HG02884 (cell line): ENCODE data around the gene ANKRD13B.

ENCODE experiments used
- ATAC-seq: cut with Tn5 transposase; IDR thresholded peaks from one replicate; pipeline ENCODE4 v1.9.1; 2021; ENCODE audit warnings: mild to moderate bottlenecking, moderate library complexity; ENCODE audit not compliant: unreplicated experiment

ANKRD13B gene

DNA sequence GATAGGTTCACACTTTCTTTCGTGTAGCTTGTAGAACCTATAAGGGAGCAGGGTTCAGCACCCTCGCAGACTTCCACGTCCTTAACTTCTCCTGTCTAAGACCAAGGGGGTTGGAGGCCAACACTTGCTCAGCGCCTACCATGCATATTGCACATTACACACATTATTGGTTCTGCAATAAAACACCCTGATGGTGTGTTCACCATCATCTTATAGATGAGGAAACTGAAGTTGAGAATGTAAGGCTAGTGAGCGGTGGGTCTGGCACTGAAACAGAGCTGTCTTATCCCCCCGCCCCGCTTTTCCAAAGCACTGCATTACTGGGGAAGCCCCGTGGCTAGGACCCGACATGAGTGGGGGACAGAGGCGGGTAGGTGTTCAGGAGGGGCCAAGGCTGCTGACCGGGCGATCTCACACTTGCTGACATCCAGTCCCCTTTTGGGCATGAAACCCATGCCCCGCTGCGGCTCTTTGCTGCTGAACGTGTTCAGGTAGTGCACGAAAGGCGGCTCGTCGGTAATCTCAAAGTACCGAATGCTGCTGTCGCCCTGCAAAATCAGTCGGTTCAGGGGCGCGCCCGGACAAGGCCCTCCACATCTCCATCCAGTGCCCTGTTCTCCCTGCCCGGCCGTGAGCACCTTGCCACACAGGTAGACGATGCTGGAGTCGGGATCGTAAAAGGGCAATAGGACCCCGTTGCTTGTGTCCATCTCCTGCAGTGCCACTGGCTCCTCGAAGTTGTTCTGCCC is 23.5 kb downstream of the ANKRD13B start:
- no peak for ATAC-seq

DNA sequence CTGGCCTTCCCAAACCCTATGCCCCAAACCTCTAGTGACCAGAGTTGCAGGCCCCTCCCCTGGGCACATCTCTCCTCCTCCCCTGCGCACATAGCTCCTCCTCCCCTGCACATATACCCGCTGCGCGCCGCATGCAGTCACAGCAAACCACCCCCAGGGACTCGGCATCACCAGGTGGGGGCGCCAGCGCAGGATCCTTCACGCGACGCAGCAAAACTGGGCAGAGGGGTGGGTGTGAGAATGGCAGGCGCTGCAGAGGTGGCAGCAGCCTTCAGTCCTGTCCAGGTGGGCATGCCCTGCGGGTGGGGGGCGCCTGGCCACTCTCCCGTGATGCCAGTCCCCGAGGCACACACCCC is 24.2 kb downstream of the ANKRD13B start:
- ATAC-seq: no peak

DNA sequence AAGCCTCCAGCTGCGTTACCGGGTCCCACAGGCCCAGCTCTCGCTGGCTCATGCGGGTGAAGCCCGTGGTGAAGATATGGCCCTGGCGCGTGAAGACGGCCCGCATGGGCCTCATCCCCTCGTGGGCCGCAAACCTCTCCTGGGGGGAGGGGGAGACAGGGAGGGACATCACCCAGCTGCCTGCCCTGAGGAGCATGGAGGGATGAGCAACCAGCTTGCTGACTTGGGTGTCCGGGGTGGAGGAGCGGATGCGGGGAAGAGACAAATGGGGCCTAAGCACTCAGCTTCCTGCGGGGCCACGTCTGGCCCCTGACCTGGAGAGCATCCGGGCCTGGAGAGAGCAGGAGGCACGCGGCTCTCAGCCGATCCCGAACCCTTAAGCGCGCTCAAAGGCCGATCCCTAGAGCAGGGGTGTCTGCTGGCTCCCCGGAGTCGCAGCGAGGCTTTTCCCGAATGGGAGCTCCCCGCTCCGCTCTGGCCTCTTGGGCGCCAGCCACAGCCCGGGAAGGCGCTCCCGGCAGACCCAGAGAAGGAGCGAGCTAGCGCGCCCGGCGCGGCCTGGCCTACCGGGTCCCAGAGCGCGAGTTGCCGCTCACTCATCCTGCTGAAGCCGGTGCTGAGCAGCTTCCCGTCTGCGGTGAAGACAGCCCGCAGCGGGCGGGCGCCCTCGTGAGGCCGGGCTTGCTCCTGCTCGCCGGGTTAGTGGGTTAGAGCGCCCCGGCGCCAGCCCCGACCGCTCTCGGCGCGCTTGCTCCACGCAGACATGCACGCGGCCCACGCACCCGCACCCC is 24.7 kb downstream of the ANKRD13B start:
- no peak for ATAC-seq

DNA sequence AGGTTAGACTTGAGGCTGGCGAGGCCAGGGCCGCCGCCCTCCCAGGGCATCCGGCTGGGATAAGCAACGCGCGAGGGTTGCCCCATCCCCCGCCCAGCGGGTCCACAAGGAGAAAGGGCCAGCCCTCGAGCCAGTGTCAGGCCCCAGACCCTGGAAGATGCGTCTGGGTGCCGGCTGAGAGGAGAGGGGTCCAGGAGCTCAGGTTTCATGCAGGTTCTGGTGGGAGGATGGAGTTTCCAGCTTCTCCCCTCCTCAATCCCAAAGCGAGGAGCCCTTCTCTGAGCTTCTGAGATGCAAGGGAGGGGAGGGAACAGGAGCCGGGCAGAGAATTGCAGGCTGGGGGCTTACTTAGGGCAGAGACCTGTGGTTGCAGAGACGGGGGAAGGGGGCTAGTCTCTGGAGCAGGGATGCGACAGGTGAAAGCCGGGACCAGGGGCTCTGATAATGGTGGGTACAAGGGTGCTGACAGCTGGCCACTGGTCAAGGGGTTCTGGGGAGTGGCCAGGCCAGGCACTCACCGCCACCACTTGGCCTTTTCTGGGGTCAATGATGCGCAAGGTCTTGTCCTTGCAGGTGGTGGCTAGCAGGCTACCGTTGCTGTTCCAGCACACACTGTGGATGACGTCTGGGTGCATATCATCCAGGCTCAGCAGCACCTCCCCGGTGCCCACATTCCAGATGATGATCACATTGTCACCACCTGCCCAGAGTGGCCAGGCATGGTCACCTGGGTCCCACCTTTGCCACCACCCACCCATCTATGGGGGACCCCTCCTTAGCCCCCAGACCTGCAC is 25.5 kb downstream of the ANKRD13B start:
- ATAC-seq: no peak

DNA sequence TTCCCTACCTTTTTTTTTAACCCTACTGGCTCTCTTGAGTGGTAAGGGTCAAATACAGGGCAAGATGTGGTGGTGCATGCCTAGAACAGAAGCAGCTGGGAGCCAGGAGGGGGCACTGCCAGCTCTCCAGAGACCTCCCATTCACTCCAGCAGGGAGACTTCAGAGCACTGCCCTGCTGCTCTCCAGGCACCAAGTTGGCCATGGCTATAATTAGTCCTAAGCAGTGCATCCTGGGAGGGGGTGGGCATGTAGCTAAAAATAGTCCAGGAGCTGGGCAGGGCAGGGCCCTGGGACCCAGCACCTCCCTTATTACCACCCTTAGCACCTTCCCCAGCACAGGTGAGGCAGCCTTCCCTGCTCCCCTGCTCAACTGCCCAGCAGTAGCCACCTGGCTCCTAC is 26.3 kb downstream of the ANKRD13B start:
- no peak for ATAC-seq

DNA sequence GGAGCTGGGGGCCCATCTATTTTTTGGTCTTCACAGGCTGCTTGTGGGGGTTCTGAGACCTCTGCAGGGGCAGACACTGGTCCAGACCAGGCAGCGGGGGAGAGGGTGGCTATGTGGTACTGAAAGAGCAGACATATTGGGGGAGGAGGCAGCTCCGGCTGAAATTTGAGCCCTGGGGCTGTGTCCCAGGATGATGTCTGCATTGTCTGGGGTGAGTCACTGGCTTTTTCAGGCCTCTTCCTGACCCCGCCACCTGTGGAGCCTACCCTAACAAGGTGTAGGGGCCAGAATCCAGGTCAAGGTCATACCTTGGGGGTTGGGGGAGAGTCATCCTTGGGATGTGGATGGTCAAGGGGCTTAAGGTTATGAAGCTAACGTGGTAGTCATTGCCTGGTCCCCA is 27.3 kb downstream of the ANKRD13B start:
- no peak for ATAC-seq

DNA sequence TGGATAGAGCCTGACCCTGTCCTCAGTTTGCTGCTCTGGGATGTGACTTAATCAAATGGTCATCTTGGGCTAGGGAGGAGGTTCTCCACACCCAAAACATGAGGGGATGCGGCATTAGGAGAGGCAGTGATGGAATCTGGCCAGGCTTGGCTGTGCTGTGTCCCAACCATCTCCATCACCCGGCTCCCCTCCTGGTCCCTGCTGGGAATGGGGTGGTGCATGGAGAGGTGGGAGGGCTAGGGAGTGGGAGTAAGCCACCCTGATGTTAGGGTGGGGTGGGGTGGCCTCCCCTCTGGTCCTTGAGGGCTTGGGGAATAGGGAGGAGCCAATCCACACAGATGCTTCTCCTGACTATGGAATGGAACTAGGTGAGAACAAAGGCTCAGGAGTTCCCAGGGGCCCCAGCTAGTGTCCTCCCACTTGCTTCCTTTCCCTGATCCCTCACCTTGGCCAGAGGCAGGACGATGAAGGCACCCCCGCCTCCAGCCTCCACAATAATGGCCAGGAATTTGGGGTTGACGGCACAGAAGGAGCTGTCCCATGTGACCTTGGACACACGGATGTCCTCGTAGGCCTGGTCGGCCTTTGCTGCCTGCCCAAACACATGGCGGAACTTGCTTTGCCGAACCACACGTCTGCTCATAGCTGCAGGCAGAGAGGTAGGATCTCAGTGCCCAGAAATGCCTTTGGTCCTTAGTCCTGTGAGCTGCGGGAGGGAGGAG is 28.0 kb downstream of the ANKRD13B start:
- no peak for ATAC-seq

DNA sequence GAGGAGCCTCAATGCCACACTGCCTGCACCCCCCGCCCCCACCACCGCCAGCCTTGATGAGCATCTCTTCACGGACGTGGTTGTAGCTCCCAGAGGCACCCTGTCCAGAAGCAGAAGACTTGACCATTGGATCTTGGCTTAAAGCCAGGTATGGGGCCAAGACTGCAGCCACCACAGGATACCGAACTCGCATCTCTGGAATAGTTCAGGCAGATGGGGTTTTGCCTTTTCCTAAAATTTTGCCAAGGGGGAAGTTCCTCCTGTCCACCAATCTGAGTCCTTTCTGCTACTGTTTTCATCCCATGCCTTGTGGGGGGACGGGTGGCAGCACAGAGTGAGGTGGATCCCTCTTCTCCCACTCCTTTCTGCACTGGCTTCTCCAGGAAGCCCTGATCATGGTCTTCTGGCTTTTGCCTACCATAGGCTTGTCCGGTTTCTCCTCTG is 28.8 kb downstream of the ANKRD13B start:
- ATAC-seq: no peak

DNA sequence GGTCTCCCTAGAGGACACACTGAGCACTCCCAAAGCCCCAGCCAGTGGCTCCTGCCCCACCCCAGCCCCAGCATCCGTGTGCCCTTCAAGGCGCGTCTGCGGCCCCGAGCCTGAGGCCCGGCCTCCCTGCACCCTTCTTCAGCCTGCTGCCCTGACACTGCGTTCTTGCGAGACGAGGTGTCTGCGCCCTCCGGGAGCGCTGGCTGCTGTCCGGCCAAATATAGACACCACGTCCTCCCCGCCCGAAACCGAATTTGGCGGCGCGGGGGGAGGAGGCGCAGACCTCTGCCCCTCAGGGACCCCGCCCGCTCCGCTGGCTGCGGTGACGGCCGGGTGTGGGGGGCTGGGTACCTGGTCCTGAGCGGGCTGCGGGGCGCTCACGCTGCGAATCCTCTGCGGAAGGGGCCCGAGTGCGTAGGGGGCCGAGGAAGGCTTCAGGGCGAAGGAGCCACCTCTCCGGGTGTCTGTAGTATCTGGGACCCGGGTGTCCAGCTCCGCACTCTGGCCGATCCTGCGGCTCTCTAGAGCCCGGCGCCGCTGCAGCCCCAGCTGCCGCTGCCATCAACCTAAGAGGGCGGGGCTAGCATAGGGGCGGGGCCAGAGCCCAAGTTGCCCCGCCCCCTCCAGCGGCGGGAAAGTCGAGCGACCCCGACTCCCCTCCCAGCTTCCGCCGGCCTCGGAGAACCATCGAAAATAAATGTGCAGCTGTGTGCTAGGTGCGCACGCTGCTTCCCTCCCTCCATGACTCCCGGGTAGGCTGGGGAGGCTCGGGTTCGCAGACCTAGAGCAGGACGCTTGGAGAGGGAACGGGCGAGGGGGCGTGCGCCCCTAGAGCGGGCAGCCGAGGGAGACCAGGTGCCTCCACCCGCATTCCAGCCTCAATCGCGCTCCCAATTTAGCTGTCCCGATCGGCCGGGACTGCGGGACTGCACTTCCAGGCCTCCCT is 29.7 kb downstream of the ANKRD13B start, which contains the start of gene CORO6:
Gene CORO6, minus strand, starts transcription at position 576 of the 946 bp plus-strand sequence. CDS start 1,491 bp downstream, outside the sequence.
- ATAC-seq: no peak

DNA sequence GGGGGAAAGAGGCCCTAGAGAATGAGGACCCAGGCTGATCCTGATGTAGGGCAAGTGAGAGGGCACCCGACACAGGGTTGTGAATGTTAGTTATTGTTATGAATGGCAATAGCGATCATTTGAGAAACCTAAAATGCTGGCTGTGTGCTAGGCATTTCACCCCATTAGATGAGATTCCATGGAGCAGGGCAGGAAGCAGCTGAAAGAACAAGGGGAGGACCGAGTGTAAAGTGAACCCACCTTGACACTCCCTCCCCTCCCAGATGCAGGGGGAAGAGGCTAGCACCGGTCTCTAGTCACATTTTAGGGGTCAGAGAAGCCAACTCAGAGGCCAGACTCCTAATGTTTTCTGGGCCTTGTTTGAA is 30.3 kb downstream of the ANKRD13B start:
- no peak for ATAC-seq

DNA sequence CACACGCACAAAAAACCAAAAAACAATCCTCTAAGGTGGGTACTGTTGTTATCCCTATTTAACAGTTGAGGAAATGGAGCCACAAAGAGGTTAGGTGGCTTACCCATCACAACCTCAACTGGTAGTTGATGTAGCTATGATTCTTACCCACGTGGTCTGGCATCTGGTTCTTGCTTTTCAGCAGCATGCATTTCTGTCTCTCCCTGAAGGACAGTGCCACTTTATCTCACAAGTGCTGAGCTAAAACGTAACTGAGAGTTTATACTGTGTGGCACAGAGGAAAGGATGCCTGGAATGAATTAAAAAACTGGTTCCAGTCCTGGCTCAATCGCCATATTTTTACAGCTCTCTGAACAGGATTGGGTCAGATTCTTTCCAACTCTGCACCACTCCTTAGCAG is 31.7 kb downstream of the ANKRD13B start:
- no peak for ATAC-seq

DNA sequence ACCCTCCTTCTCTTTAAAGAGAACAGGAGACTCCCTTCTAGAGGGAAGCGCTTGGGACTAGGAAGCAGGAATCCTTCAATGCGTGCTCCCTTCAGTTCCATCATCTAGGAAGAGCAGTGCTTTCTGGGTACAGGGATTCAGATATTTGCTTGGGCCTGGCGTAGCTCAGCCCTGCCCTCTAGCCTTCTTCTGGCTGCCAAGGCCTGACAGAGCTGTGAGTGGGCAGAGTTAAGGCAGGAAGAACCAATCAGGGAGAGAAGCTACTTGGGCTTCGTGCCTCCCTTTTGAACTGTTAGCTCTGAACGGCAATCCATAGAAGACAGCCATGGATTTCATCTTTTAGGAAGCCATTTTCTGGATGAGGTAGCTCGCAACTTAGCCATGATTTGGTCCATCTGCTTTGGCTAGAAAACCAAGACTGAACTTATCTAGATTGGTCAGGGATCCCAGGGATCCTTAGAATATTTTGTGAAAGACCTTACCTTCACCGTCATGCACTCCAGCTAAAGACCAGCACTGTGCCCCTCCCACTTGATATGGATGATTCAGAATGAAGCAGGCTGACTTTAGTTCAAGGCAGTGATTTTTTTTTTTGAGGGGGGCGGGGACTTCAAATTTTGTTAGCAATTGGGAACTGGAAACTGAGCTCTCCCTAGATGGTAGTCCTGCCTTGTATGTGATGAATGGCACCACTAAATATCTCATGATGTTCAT is 32.3 kb downstream of the ANKRD13B start:
- no peak for ATAC-seq

DNA sequence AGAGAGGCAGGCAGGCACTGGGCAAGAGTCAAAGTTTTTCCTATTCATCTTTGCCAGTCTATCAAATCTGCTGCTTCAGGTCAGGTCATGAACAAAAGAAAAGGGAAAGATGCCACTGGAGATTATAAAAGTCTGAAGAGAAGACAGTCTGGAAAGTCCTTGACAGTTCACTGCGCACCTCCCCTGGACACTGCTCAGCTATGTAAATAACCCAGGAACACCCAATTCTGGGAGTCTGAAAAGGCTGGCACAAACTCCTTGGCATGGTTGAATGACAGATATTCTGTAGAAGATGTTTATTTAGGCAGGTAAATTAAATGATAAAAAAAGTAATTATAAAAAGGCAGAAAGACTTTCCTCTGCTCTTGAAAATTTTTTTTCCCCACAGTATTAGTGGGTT is 35.0 kb downstream of the ANKRD13B start:
- no peak for ATAC-seq

DNA sequence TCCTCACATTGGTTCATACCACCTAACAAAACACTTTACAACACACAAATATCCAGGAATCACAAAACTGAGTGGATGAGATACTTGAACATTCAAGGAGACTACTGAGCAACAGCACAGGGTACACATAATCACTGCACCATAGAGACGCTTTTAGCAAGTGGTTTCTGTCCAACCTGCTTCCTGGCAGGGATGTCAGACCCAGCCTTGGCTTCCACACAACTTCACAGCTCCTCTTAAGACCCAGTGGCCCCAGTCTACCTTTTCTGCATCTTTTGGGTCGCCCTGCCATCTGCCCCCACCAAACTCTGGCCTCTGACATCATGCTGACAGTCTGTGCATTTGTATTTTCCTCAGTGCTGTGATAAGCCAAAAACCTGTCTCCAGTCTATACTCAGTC is 35.7 kb downstream of the ANKRD13B start:
- no peak for ATAC-seq

DNA sequence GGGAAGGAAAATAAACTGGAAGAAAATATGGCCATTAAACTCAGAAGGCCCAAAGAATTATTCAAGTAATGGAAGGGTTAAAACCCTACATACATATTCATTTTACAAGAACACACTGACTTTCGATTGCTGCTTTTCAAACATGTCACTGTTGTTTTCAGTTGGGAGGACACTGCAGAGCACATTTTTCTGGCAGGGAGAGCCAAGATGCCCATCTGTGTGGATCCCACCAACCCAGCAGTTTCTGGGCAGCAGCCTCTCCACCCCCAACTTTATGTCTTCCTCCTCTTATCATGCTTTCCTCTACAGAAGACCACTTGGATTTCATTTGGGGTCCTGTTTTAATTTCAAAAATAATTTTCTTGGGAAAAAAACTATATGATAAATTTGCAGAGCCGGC is 36.9 kb downstream of the ANKRD13B start:
- ATAC-seq: no peak

DNA sequence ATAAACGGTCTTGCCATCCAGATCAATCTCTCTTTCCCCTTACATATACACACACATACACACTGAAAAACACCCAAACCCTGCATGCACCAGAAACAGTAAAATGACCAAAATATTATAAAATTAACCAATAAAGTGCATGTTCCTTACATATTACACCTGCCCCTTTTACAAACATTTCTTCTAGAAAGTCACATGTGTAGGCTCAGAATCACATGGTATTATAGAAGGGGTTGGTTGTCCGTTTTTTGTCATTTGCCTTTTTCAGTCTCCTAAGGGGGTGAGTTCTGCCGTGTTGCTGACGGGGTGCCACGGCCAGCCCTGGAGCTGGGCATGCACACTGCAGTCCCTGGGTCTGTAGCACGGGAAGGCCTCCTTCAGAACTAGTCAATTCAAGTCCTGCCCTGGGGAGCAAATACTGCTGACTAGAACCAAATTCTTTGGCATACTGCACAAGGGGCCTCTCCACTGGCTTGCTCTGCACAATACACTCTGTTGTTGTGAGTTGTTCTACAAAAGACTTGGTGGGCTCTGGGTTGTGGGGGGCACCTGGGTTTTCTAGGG is 37.8 kb downstream of the ANKRD13B start:
- ATAC-seq: no peak

DNA sequence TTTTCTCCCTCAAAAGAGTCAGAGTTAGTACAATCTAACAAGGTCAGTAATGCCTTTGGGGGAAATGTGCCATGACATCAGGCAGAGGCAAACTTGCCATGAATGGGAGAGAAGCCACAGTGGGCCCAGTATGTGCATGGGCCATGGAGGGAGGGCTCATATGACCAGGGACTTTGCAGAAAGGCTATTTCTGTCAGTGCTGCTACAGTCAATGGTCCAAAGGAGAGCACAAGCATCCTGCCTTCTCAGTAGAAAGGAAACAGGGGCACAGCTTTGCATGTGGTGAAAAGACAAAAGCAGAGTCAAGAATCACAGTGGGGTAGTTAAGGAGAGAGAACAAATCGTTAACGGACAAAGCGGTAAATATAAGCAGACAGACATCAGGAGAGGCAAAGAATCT is 41.0 kb downstream of the ANKRD13B start:
- no peak for ATAC-seq

DNA sequence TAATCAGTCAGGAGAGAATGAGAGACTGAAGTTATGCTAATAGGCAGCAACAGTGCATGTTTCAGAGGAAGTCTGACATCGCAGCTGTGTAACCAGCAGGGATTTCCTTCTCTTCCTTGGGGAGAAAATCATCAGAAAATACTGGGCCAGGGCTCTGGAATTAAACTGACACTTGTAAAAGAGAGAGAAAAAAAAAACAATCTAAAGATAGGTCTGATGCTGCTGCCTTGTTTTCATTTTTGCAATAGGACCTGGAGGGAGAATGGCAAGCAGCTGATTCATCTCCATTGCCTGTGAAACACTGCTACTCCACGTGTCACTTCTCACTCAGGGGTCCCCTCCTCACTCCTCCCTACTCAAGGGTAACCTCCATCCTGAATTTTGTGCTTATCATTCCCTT is 47.5 kb downstream of the ANKRD13B start:
- no peak for ATAC-seq
